ENCODE measurements around the gene CDH2. TPM values are rescaled to one million over a fixed set of nuclear protein-coding genes. Genes with fewer than 3 reads are reported as not detected.

Gene CDH2
- total RNA-seq, 4 donors from 2014 or later = 0.47 to 1.7 (median 1.1) TPM; not detected in 1

- no peak overlapping the region for H3K27ac ChIP-seq
- no peaks in the 10 kb centered on the region for H3K36me3 ChIP-seq
- H3K27me3 ChIP-seq = no peaks in the 10 kb centered on the region
- no peak overlapping the region for H3K4me3 ChIP-seq
- no peaks in the 10 kb centered on the region for H3K4me1 ChIP-seq
- no peaks in the 10 kb centered on the region for H3K9me3 ChIP-seq
- no peak for DNase-seq (ENCODE audit: low spot score in 2 of 2)
- TF ChIP-seq EP300 (IDR thresholded peaks at IDR 0.05) (no peak), CTCF (IDR thresholded peaks at IDR 0.05) (no peak), POLR2AphosphoS5 (IDR thresholded peaks at IDR 0.05) (no peak), POLR2A (IDR thresholded peaks at IDR 0.05) (no peak)
Measured at GRCh38 chr18:28040716-28041115, 136.2 kb downstream of the CDH2 start.

GRCh38 chr18:28040211-28040610 lies 136.7 kb downstream of the CDH2 start:
- TF ChIP-seq POLR2A (IDR thresholded peaks at IDR 0.05) = no peak
- no peak for TF ChIP-seq CTCF (IDR thresholded peaks at IDR 0.05)
- no peak for TF ChIP-seq POLR2AphosphoS5 (IDR thresholded peaks at IDR 0.05)
- TF ChIP-seq EP300 (IDR thresholded peaks at IDR 0.05) = no peak
- H3K27ac ChIP-seq = no peak overlapping the region
- 44% methylated on average over 2 of the region's 2 CpGs for WGBS
- H3K27me3 ChIP-seq = no peaks in the 10 kb centered on the region
- no peak for DNase-seq (ENCODE audit: low spot score in 2 of 2)
- H3K4me3 ChIP-seq = no peak overlapping the region
- H3K36me3 ChIP-seq = no peaks in the 10 kb centered on the region
- H3K4me1 ChIP-seq = no peaks in the 10 kb centered on the region
- no peaks in the 10 kb centered on the region for H3K9me3 ChIP-seq

- H3K27ac ChIP-seq = no peak overlapping the region
- H3K27me3 ChIP-seq = no peaks in the 10 kb centered on the region
- no peaks in the 10 kb centered on the region for H3K4me1 ChIP-seq
- H3K36me3 ChIP-seq = no peaks in the 10 kb centered on the region
- no peak for TF ChIP-seq POLR2A (IDR thresholded peaks at IDR 0.05)
- TF ChIP-seq POLR2AphosphoS5 (IDR thresholded peaks at IDR 0.05) = no peak
- no peak for TF ChIP-seq EP300 (IDR thresholded peaks at IDR 0.05)
- no peak for TF ChIP-seq CTCF (IDR thresholded peaks at IDR 0.05)
- no peak overlapping the region for H3K4me3 ChIP-seq
- WGBS = 61% methylated on average over 3 of the region's 3 CpGs
- no peak for DNase-seq (ENCODE audit: low spot score in 2 of 2)
- no peaks in the 10 kb centered on the region for H3K9me3 ChIP-seq
Measured at GRCh38 chr18:28039691-28040090, 137.2 kb downstream of the CDH2 start.

GRCh38 chr18:28039078-28039477 lies 137.9 kb downstream of the CDH2 start:
- TF ChIP-seq POLR2A (IDR thresholded peaks at IDR 0.05) = no peak
- TF ChIP-seq POLR2AphosphoS5 (IDR thresholded peaks at IDR 0.05) = no peak
- TF ChIP-seq CTCF (IDR thresholded peaks at IDR 0.05) = no peak
- TF ChIP-seq EP300 (IDR thresholded peaks at IDR 0.05) = no peak
- Histone ChIP-seq H3K36me3 (no peaks in the 10 kb centered on the region), H3K27ac (no peak overlapping the region), H3K4me1 (no peaks in the 10 kb centered on the region), H3K4me3 (no peak overlapping the region), H3K27me3 (no peaks in the 10 kb centered on the region), H3K9me3 (no peaks in the 10 kb centered on the region)
- DNase-seq (ENCODE audit: low spot score in 2 of 2) = no peak
- WGBS = 87% methylated on average over 5 of the region's 5 CpGs

GRCh38 chr18:28036488-28036887 lies 140.4 kb downstream of the CDH2 start:
- H3K4me1 ChIP-seq = no peaks in the 10 kb centered on the region
- no peak overlapping the region for H3K27ac ChIP-seq
- no peaks in the 10 kb centered on the region for H3K36me3 ChIP-seq
- H3K9me3 ChIP-seq = no peaks in the 10 kb centered on the region
- no peak for TF ChIP-seq POLR2A (IDR thresholded peaks at IDR 0.05)
- no peaks in the 10 kb centered on the region for H3K27me3 ChIP-seq
- no peak overlapping the region for H3K4me3 ChIP-seq
- no peak for DNase-seq (ENCODE audit: low spot score in 2 of 2)
- WGBS = 79% methylated on average over 5 of the region's 5 CpGs

- H3K27me3 ChIP-seq = no peaks in the 10 kb centered on the region
- H3K4me3 ChIP-seq = no peak overlapping the region
- TF ChIP-seq CTCF (IDR thresholded peaks at IDR 0.05) = no peak
- no peak for TF ChIP-seq EP300 (IDR thresholded peaks at IDR 0.05)
- TF ChIP-seq POLR2AphosphoS5 (IDR thresholded peaks at IDR 0.05) = no peak
- no peak for TF ChIP-seq POLR2A (IDR thresholded peaks at IDR 0.05)
- no peaks in the 10 kb centered on the region for H3K36me3 ChIP-seq
- H3K9me3 ChIP-seq = no peaks in the 10 kb centered on the region
- H3K4me1 ChIP-seq = no peaks in the 10 kb centered on the region
- no peak for DNase-seq (ENCODE audit: low spot score in 2 of 2)
- no peak overlapping the region for H3K27ac ChIP-seq
- 73% methylated on average over 5 of the region's 5 CpGs for WGBS
Measured at GRCh38 chr18:28034567-28034966, 142.4 kb downstream of the CDH2 start.

Measured in suprapubic skin (tissue), 4 donors.